NCI-H774 (cell line): ENCODE results near the gene ITGB5.

ENCODE experiments used
- DNase-seq: peaks from one replicate; lab custom pipeline; 2025; lab: John Stamatoyannopoulos, UW

Gene ITGB5

GRCh38 chr3:124860599-124860998 lies 26.6 kb downstream of the ITGB5 start:
- DNase-seq, result no peak

- DNase-seq, result no peak
Observed at GRCh38 chr3:124859025-124859424, 28.1 kb downstream of the ITGB5 start.

- no peak for DNase-seq
Observed at GRCh38 chr3:124858275-124858674, 28.9 kb downstream of the ITGB5 start.

- DNase-seq, result no peak
Observed at GRCh38 chr3:124856677-124857076, 30.5 kb downstream of the ITGB5 start.

GRCh38 chr3:124854009-124854408 lies 33.2 kb downstream of the ITGB5 start:
- no peak for DNase-seq

- no peak for DNase-seq
Observed at GRCh38 chr3:124853446-124853845, 33.7 kb downstream of the ITGB5 start.

- DNase-seq, result no peak
Observed at GRCh38 chr3:124851905-124852304, 35.3 kb downstream of the ITGB5 start.

GRCh38 chr3:124851136-124851535 lies 36.0 kb downstream of the ITGB5 start:
- DNase-seq, result no peak

- no peak for DNase-seq
Observed at GRCh38 chr3:124850633-124851032, 36.5 kb downstream of the ITGB5 start.

- no peak for DNase-seq
Observed at GRCh38 chr3:124850212-124850611, 37.0 kb downstream of the ITGB5 start.

- no peak for DNase-seq
Observed at GRCh38 chr3:124848300-124848699, 38.9 kb downstream of the ITGB5 start.

- no peak for DNase-seq
Observed at GRCh38 chr3:124847863-124848262, 39.3 kb downstream of the ITGB5 start.

GRCh38 chr3:124847051-124847450 lies 40.1 kb downstream of the ITGB5 start:
- no peak for DNase-seq

GRCh38 chr3:124846189-124846588 lies 41.0 kb downstream of the ITGB5 start:
- DNase-seq, result no peak

- DNase-seq, result no peak
Observed at GRCh38 chr3:124845406-124845805, 41.8 kb downstream of the ITGB5 start.

GRCh38 chr3:124843506-124844177 lies 43.5 kb downstream of the ITGB5 start:
- no peak for DNase-seq

GRCh38 chr3:124843047-124843446 lies 44.1 kb downstream of the ITGB5 start:
- DNase-seq, result no peak

GRCh38 chr3:124841517-124841916 lies 45.6 kb downstream of the ITGB5 start:
- DNase-seq, result no peak

- DNase-seq, result no peak
Observed at GRCh38 chr3:124840331-124840730, 46.8 kb downstream of the ITGB5 start.

GRCh38 chr3:124839896-124840295 lies 47.3 kb downstream of the ITGB5 start:
- no peak for DNase-seq

- no peak for DNase-seq
Observed at GRCh38 chr3:124838963-124839362, 48.2 kb downstream of the ITGB5 start.

- DNase-seq, result no peak
Observed at GRCh38 chr3:124837730-124838186, 49.4 kb downstream of the ITGB5 start.

- no peak for DNase-seq
Observed at GRCh38 chr3:124837065-124837464, 50.1 kb downstream of the ITGB5 start.

- DNase-seq, result no peak
Observed at GRCh38 chr3:124836448-124836847, 50.7 kb downstream of the ITGB5 start.
